EL (cell line): Measurements from ENCODE around the gene LDHAL6B.

Source experiments
- DNase-seq: peaks from one replicate; pipeline ENCODE4 v3.0.0-alpha.2; 2016

Gene LDHAL6B

DNA sequence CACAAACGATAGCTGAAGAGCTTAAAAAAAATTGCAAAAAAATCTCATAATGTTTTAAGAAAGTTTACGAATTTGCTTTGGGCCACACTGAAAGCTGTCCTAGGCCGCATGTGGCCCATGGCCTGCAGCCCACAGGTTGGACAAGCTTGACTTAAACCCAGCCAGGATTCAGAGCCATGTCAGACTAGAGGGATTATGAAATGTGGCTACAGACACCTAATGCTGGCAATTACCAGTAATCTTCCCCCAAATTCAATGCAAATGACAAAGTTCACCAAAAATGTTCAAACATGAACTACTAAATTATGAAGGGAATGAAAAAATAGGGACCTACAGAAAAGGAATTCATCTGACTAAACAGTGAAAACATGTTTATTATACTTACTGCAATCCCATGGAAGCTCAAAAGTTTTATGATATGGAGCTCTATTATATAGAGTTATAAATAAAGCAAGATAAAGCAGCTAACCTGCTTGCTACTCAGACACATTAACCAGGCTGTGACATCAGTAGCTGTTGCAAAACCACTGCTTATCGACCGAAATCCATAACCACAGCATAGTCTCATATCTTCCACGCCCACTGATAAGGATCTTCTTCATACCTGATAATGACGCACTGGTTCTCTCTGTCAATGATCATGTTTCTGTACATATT lies 49.2 kb downstream of the LDHAL6B start:
- DNase-seq, result no peak

DNA sequence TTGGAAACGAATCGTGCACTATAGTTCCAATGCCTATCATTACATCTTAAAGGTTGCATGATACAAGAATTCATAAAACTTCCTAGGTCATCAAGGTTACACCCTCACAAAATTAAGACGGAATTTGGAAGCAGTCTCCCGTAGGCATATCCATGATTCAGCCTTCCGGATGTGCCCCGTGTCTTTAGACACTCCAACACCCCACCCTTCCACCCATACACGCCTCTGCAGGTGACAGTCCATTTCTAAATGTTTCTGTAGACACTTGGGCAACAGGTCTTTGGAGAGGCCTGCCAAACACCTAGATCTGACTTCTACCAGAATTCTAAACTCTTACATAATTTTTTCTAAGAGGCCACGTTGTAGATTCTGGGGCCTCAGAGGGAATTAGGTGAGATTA lies 49.8 kb downstream of the LDHAL6B start:
- DNase-seq, result no peak

- DNase-seq, result no peak
Measured at GRCh38 chr15:59257140-59257539, 50.5 kb downstream of the LDHAL6B start.
